DOHH2 (cell line): ENCODE results near the gene OR2AP1.
"Not testable (repeated sequence)": the region's sequence is repeated elsewhere in the genome, so short reads cannot be mapped to it uniquely, and the experiment has no call there.

Experiments used
- H3F3A ChIP-seq: fragments of 200-600 bp; sonication (generic), shearing (Covaris generic); 2 replicates; pipeline ENCODE4 v1.6.0; 2016; ENCODE audit warnings: antibody characterized with exemption, mild to moderate bottlenecking; ENCODE audit not compliant: control insufficient read depth, insufficient read depth
- H3K27ac ChIP-seq: fragments of 200-600 bp; sonication (generic); 2 replicates; pipeline ENCODE4 v1.5.1; 2014; ENCODE audit warnings: low read depth, mild to moderate bottlenecking, low read length, moderate library complexity
- H3K27me3 ChIP-seq: fragments of 200-600 bp; sonication (generic); 2 replicates; pipeline ENCODE4 v1.6.1; 2014; ENCODE audit warnings: mild to moderate bottlenecking, low read length, mixed read lengths; ENCODE audit not compliant: control insufficient read depth
- H3K36me3 ChIP-seq: fragments of 200-600 bp; sonication (generic); 2 replicates; pipeline ENCODE4 v1.6.1; 2014; ENCODE audit warnings: mild to moderate bottlenecking, low read length, moderate library complexity, mixed read lengths; ENCODE audit not compliant: control insufficient read depth
- H3K4me1 ChIP-seq: fragments of 200-600 bp; sonication (generic); 2 replicates; pipeline ENCODE4 v1.6.1; 2014; ENCODE audit warnings: mild to moderate bottlenecking, low read length, mixed read lengths; ENCODE audit not compliant: control insufficient read depth
- H3K4me2 ChIP-seq: fragments of 200-600 bp; sonication (generic); 2 replicates; pipeline ENCODE4 v1.6.0; 2014; ENCODE audit warnings: mild to moderate bottlenecking, low read length, moderate library complexity
- H3K4me3 ChIP-seq: fragments of 200-600 bp; sonication (generic); 2 replicates; pipeline ENCODE4 v1.5.1; 2014; ENCODE audit warnings: mild to moderate bottlenecking, low read length, mixed read lengths
- H3K79me2 ChIP-seq: fragments of 200-600 bp; sonication (generic); 2 replicates; pipeline ENCODE4 v1.6.1; 2014; ENCODE audit warnings: mild to moderate bottlenecking, low read length, mixed read lengths; ENCODE audit not compliant: control insufficient read depth
- H3K9me2 ChIP-seq: fragments of 200-600 bp; sonication (generic); replicated peaks from 2 replicates; pipeline ENCODE4 v1.6.1; 2014; ENCODE audit warnings: mild to moderate bottlenecking, low read length, mixed read lengths; ENCODE audit not compliant: control insufficient read depth
- H3K9me3 ChIP-seq: fragments of 200-600 bp; sonication (generic); 2 replicates; pipeline ENCODE4 v1.6.1; 2014; ENCODE audit warnings: antibody characterized with exemption, low read length, mixed read lengths; ENCODE audit not compliant: control insufficient read depth, insufficient read depth
- H4K20me1 ChIP-seq: fragments of 200-600 bp; sonication (generic); 2 replicates; pipeline ENCODE4 v1.6.0; 2014; ENCODE audit warnings: low read depth, mild to moderate bottlenecking, antibody characterized with exemption, low read length, moderate library complexity; ENCODE audit not compliant: control insufficient read depth, insufficient read depth
- CTCF ChIP-seq: fragments of 200-600 bp; sonication (generic); IDR thresholded peaks from one replicate; pipeline ENCODE4 v1.5.1; 2014; ENCODE audit warnings: antibody characterized with exemption, mild to moderate bottlenecking, low read depth, low read length; ENCODE audit not compliant: poor library complexity, severe bottlenecking
- EZH2phosphoT487 ChIP-seq: fragments of 200-600 bp; sonication (generic); IDR thresholded peaks from 2 replicates; pipeline ENCODE4 v1.6.1; 2017; ENCODE audit warnings: borderline replicate concordance, mild to moderate bottlenecking, antibody characterized with exemption, low read length, moderate library complexity, mixed read lengths

The OR2AP1 gene

GRCh38 chr12:55585817-55586216 lies 13.5 kb downstream of the OR2AP1 start:
- no peaks in the 10 kb centered on the region for H3K79me2 ChIP-seq
- no peaks in the 10 kb centered on the region for H3K4me1 ChIP-seq
- no peaks in the 10 kb centered on the region for H3K36me3 ChIP-seq
- no peaks in the 10 kb centered on the region for H3K9me2 ChIP-seq
- no peaks in the 10 kb centered on the region for H3F3A ChIP-seq
- peaks cover 3% of the 10 kb centered on the region; the same call in 1 of the 2 replicates for H3K9me3 ChIP-seq
- H3K27me3 ChIP-seq: no peaks in the 10 kb centered on the region
- no peak overlapping the region for H3K4me3 ChIP-seq
- no peak overlapping the region for H3K4me2 ChIP-seq
- no peaks in the 10 kb centered on the region for H4K20me1 ChIP-seq
- no peak overlapping the region for H3K27ac ChIP-seq
- TF ChIP-seq CTCF (no peak), EZH2phosphoT487 (no peak)

GRCh38 chr12:55590152-55590551 lies 17.9 kb downstream of the OR2AP1 start:
- not testable (repeated sequence) for H4K20me1 ChIP-seq, H3K27me3 ChIP-seq, H3K9me3 ChIP-seq, H3K4me1 ChIP-seq, H3K27ac ChIP-seq, H3K4me3 ChIP-seq, H3K36me3 ChIP-seq, H3F3A ChIP-seq, H3K79me2 ChIP-seq, H3K9me2 ChIP-seq, H3K4me2 ChIP-seq

- Histone ChIP-seq H4K20me1 (no peaks in the 10 kb centered on the region), H3K4me1 (no peaks in the 10 kb centered on the region), H3F3A (no peaks in the 10 kb centered on the region), H3K27me3 (no peaks in the 10 kb centered on the region), H3K4me2 (no peak overlapping the region), H3K4me3 (no peak overlapping the region), H3K79me2 (no peaks in the 10 kb centered on the region), H3K9me3 (no peaks in the 10 kb centered on the region), H3K9me2 (no peaks in the 10 kb centered on the region), H3K27ac (no peak overlapping the region), H3K36me3 (no peaks in the 10 kb centered on the region)
- no peak for TF ChIP-seq CTCF
Observed at GRCh38 chr12:55607821-55608594, 35.7 kb downstream of the OR2AP1 start.

GRCh38 chr12:55610598-55610997 lies 38.3 kb downstream of the OR2AP1 start:
- TF ChIP-seq EZH2phosphoT487: no peak
- no peak for TF ChIP-seq CTCF
- no peaks in the 10 kb centered on the region for H3K4me1 ChIP-seq

More at GRCh38 chr12:55610598-55610997, 38.3 kb downstream of the OR2AP1 start:
- Histone ChIP-seq H4K20me1 (no peaks in the 10 kb centered on the region), H3K27ac (no peak overlapping the region), H3K9me3 (no peaks in the 10 kb centered on the region), H3F3A (no peaks in the 10 kb centered on the region), H3K4me3 (no peak overlapping the region), H3K36me3 (no peaks in the 10 kb centered on the region), H3K79me2 (no peaks in the 10 kb centered on the region), H3K27me3 (no peaks in the 10 kb centered on the region), H3K4me2 (no peak overlapping the region), H3K9me2 (no peaks in the 10 kb centered on the region)
